Coronary artery (tissue), 2 donors: ENCODE measurements around the gene DNM2.

Experiments
- DNase-seq: peaks from one replicate; pipeline ENCODE4 v3.0.0-alpha.2; 2017; ENCODE audit warnings: low spot score
- H3K27ac ChIP-seq, 2 donors: fragments of 200-600 bp; sonication (generic); one replicate each; pipeline ENCODE4 v1.5.1; 2016 to 2019
- H3K4me3 ChIP-seq: fragments of 200-600 bp; sonication (generic); 2 replicates; pipeline ENCODE4 v1.5.1; 2016; ENCODE audit warnings: mild to moderate bottlenecking, moderate library complexity
- TF ChIP-seq, protein P1 (sequence below): fragments of 200-600 bp; sonication (generic); IDR thresholded peaks from one replicate; pipeline ENCODE4 v1.5.1; 2019; ENCODE audit warnings: antibody characterized with exemption

Gene DNM2

DNA sequence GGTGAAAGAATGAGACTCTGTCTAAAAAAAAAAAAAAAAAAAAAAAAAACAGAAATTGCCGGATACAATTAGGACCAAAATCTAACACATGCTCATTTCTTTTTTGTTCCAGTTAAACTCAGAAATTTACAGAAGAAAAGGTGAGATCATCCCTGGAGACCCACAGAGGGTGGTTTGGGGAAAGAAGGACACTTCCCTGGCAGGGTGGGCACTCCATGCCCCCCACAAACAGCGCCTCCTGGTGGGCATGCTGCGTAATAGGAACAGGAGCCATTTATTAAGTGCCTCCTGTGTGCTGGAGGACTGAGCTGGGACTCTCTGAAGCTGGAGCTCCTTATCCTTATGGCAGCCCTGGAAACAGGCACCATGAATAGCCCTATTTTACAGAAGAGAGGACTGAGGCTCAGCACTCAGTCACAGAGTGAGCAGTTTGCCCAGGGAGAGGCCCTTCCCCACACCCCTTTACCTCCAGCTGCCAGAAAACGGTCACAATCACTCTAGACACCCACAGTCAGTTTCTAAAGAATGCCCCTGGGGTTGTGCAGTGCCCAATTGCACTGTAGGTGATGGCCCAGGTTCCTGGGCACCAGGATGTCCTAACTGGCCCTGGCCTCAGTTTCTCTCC, 140.4 kb downstream of the DNM2 start:
- H3K27ac ChIP-seq, result no peak overlapping the region
- DNase-seq, result no peak
- H3K4me3 ChIP-seq, result no peak overlapping the region
- TF ChIP-seq, protein P1, sequence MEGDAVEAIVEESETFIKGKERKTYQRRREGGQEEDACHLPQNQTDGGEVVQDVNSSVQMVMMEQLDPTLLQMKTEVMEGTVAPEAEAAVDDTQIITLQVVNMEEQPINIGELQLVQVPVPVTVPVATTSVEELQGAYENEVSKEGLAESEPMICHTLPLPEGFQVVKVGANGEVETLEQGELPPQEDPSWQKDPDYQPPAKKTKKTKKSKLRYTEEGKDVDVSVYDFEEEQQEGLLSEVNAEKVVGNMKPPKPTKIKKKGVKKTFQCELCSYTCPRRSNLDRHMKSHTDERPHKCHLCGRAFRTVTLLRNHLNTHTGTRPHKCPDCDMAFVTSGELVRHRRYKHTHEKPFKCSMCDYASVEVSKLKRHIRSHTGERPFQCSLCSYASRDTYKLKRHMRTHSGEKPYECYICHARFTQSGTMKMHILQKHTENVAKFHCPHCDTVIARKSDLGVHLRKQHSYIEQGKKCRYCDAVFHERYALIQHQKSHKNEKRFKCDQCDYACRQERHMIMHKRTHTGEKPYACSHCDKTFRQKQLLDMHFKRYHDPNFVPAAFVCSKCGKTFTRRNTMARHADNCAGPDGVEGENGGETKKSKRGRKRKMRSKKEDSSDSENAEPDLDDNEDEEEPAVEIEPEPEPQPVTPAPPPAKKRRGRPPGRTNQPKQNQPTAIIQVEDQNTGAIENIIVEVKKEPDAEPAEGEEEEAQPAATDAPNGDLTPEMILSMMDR, result no peak

DNA sequence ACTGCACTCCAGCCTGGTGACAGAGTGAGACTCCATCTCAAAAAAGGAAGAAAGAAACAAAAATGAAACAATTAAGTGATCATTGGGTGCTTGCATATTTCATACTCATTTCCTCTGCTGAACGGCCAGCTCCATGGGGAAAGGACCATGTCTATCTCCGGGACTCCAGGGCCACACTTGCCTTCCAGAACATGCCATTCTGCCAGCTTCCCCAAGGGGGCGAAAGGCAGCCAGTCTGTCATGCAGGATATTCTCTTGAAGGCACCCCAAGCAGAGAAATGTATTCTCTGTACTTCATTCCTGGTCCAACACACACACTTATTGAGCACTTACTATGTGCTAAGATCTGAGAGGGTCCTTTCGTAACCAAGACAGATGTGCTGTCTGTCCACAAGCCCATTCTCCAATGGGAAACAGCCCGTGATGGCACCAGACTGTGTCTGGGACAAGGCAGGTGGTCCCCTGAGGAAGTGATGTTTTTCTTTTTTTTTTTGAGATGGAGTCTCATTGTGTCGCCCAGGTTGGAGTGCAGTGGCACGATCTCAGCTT, 143.3 kb downstream of the DNM2 start:
- no peak overlapping the region for H3K4me3 ChIP-seq
- TF ChIP-seq, protein P1, result no peak
- H3K27ac ChIP-seq, result no peak overlapping the region
- DNase-seq, result no peak

DNA sequence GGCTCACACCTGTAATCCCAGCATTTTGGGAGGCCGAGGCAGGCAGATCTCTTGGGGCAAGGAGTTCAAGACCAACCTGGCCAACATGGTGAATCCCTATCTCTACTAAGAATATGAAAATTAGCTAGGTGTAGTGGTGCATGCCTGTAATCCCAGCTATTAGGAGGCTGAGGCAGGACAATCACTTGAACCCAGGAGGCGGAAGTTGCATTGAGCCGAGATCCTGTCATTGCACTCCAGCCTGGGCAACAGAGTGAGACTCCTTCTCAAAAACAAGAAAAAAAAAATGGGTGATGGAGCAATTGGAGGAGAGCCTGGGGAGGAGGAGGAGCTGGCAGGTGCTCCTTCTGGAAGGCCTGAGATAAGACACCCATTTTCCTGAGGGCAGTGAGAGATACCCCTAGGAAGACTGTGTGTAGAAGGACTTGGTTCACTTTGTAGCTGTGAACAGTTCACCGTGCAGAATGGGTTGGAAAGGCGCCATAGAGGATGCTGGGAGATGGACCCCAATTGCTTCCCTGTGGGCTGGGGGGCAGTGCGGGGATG, 144.8 kb downstream of the DNM2 start:
- TF ChIP-seq, protein P1, result no peak
- Histone ChIP-seq H3K27ac (no peak overlapping the region), H3K4me3 (no peak overlapping the region)
- DNase-seq, result no peak

DNA sequence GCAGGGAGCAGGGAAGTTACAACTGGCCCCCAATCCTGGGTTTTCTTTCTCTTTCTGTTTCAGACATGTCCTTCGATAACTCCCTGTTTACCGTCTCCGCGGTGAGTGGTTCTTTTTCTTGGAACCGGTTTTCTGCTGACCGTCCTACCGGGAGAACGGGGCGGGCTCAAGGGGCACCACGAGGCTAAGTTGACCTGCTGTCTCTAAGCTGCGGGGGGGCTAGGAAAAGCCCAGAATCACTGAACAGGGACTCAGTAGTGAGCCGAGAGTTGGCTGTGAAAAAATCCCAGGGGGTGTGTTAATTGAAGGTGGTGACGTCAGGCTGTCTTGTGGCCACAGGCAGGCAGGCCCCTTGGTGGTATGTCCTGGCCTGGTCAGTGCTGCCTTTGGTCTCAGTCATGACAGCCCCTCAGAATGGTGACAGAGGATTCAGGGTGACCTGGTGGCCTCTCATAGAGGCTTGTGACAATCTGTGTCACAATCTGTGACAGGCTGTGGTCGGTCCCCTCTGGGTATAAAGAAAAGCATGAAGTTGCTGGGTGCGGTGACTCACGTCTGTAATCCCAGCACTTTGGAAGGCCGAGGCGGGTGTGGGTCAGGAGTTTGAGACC, 145.3 kb downstream of the DNM2 start:
- Histone ChIP-seq H3K4me3 (no peak overlapping the region), H3K27ac (no peak overlapping the region)
- DNase-seq, result no peak
- TF ChIP-seq, protein P1, result no peak

DNA sequence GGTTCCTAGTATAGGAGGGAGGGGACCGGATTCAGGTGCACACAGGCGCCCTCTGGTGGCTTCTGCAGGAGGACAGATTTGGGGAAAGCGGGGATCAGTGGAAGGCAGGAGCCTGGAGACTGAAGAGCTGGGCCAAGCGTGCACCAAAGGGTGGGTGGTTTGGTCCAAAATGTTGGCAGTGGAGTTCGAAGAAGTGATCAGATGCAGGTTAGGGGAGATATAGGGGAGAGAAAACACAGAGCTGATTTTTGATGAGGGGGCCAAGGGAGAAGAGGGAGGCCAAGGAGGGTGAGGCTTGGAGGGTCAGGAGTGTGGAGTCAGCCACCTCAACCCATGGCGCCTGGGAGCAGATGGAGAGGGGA, 146.6 kb downstream of the DNM2 start:
- DNase-seq, result peak; percentile 84
- Histone ChIP-seq H3K4me3 (peak overlapping the region; percentile 39), H3K27ac (no peak overlapping the region)
- TF ChIP-seq, protein P1, result peak; percentile 62

DNA sequence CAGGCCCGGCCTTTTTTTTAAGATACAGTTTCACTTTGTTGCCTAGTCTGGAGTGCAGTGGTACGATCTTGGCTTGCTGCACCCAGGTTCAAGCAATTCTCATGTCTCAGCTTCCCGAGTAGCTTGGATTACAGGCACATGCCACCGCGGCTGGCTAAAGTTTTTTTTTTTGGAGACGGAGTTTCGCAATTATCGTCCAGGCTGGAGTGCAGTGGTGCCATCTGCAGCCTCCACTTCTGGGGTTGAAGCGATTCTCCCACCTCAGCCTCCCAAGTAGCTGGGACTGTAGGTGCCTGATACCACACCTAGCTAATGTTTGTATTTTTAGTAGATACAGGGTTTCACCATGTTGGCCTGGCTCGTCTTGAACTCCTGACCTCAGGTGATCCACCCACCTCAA, 148.6 kb downstream of the DNM2 start:
- TF ChIP-seq, protein P1, result no peak
- Histone ChIP-seq H3K4me3 (no peak overlapping the region), H3K27ac (no peak overlapping the region)
- no peak for DNase-seq
